Lower leg skin (tissue), 3 donors: ENCODE measurements around the gene FAM78A.

Experiments used
- POLR2A ChIP-seq, 2 donors: fragments of 450-650 bp; IDR thresholded peaks; one replicate each; pipeline ENCODE4 v1.6.1; 2016 to 2017; ENCODE audit warnings: antibody characterized with exemption in 2 of 2, mild to moderate bottlenecking in 1 of 2, moderate library complexity in 1 of 2
- TF ChIP-seq, protein P1 (sequence below), 3 donors: fragments of 450-650 bp; IDR thresholded peaks; one replicate each; pipeline ENCODE4 v1.5.1; 2016; ENCODE audit warnings: antibody characterized with exemption in 3 of 3, mild to moderate bottlenecking in 3 of 3, moderate library complexity in 2 of 3

DNA sequence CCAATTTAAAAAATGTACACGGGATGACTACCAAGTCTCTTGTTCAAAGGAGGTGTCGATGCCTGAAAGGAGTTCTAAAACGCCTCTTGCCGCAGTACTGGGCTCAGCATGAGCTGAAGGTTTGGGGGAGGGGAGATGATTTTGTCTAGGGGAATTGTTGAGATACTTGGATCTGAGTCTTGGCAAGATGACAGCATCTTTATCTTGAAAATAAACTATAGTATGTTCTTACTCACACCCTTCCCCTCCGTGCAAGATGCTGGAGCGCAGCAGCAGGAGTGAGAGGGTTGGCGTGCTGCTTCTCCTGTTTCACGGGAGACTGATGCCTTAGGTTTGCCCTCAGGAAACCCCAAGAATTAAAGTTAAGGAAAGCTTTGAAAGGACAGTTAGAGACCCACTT lies 47.3 kb downstream of the FAM78A start:
- TF ChIP-seq, protein P1, sequence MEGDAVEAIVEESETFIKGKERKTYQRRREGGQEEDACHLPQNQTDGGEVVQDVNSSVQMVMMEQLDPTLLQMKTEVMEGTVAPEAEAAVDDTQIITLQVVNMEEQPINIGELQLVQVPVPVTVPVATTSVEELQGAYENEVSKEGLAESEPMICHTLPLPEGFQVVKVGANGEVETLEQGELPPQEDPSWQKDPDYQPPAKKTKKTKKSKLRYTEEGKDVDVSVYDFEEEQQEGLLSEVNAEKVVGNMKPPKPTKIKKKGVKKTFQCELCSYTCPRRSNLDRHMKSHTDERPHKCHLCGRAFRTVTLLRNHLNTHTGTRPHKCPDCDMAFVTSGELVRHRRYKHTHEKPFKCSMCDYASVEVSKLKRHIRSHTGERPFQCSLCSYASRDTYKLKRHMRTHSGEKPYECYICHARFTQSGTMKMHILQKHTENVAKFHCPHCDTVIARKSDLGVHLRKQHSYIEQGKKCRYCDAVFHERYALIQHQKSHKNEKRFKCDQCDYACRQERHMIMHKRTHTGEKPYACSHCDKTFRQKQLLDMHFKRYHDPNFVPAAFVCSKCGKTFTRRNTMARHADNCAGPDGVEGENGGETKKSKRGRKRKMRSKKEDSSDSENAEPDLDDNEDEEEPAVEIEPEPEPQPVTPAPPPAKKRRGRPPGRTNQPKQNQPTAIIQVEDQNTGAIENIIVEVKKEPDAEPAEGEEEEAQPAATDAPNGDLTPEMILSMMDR (IDR thresholded peaks at IDR 0.05), result no peak
- no peak for TF ChIP-seq POLR2A (IDR thresholded peaks at IDR 0.05)
